ENCODE measurements around the gene WDR37.

DNA sequence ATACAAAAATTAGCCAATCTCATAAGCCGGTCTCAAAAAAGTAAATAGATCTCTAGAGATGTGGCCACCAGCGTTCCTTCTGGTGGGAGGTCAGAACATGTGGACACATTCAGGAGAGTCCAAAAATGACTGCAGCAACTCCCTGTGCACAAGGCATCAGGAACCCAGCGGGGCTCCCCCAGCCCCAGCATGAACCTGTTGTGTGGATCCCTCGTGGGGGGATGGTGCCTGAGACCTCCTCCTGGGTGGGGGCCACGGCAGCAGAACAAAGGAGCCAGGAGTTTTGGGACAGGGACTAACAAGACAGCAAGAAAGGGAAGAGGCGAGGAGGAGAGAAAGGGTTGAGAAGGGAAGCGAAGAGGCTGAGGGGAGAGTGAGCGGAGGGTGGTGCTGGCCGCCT, 121.8 kb downstream of the WDR37 start:
- TF ChIP-seq POLR2A (IDR thresholded peaks at IDR 0.05; ENCODE audit: low read depth, low read length), result no peak
- TF ChIP-seq PAX5 (IDR thresholded peaks at IDR 0.05; ENCODE audit: insufficient read depth, low read length, severe bottlenecking), result no peak
- no peak for TF ChIP-seq POLR2AphosphoS5 (IDR thresholded peaks at IDR 0.05; ENCODE audit: low read depth, low read length)
- no peak for TF ChIP-seq TAF1 (IDR thresholded peaks at IDR 0.05; ENCODE audit: low read depth, low read length)
- no peak for TF ChIP-seq SPI1 (IDR thresholded peaks at IDR 0.05; ENCODE audit: low read depth, low read length)
- TF ChIP-seq POU2F2 (IDR thresholded peaks at IDR 0.05; ENCODE audit: low read depth, low read length), result no peak
